GM23248 (cell line): Measurements from ENCODE around the gene PODXL. TPM values are rescaled to one million over a fixed set of nuclear protein-coding genes. Genes with fewer than 3 reads are reported as not detected.

Source experiments
- DNase-seq: peaks from one replicate; pipeline ENCODE4 v3.0.0-alpha.2; 2015
- H2AFZ ChIP-seq: fragments of 200-600 bp; sonication (generic); 2 replicates; pipeline ENCODE4 v1.6.1; 2016; ENCODE audit warnings: antibody characterized with exemption
- H3F3A ChIP-seq: fragments of 200-600 bp; sonication (generic); 2 replicates; pipeline ENCODE4 v1.6.1; 2016; ENCODE audit warnings: mild to moderate bottlenecking, antibody characterized with exemption, mixed run types; ENCODE audit not compliant: insufficient read depth
- H3K27ac ChIP-seq: fragments of 200-600 bp; sonication (generic); 2 replicates; pipeline ENCODE4 v1.5.1; 2016; ENCODE audit warnings: mild to moderate bottlenecking
- H3K27me3 ChIP-seq: fragments of 200-600 bp; sonication (generic); replicated peaks from 2 replicates; pipeline ENCODE4 v1.6.1; 2016; ENCODE audit warnings: mild to moderate bottlenecking; ENCODE audit not compliant: insufficient read depth
- H3K36me3 ChIP-seq: fragments of 200-600 bp; sonication (generic); 2 replicates; pipeline ENCODE4 v1.6.1; 2016; ENCODE audit warnings: low read depth, mild to moderate bottlenecking
- H3K4me1 ChIP-seq: fragments of 200-600 bp; sonication (generic); 2 replicates; pipeline ENCODE4 v1.6.1; 2016; ENCODE audit warnings: mild to moderate bottlenecking; ENCODE audit not compliant: insufficient read depth
- H3K4me2 ChIP-seq: fragments of 200-600 bp; sonication (generic); one replicate; pipeline ENCODE4 v1.6.1; 2016; ENCODE audit warnings: mild to moderate bottlenecking; ENCODE audit not compliant: unreplicated experiment
- H3K4me3 ChIP-seq: fragments of 200-600 bp; sonication (generic); 2 replicates; pipeline ENCODE4 v1.5.1; 2016; ENCODE audit warnings: mild to moderate bottlenecking
- H3K79me2 ChIP-seq: fragments of 200-600 bp; sonication (generic); 2 replicates; pipeline ENCODE4 v1.6.1; 2016; ENCODE audit warnings: mild to moderate bottlenecking; ENCODE audit not compliant: insufficient read depth
- H3K9ac ChIP-seq: fragments of 200-600 bp; sonication (generic); 2 replicates; pipeline ENCODE4 v1.6.1; 2016; ENCODE audit warnings: mild to moderate bottlenecking
- H3K9me2 ChIP-seq: fragments of 200-600 bp; sonication (generic); 2 replicates; pipeline ENCODE4 v1.6.1; 2016; ENCODE audit warnings: mixed run types, mild to moderate bottlenecking, moderate library complexity; ENCODE audit not compliant: insufficient read depth
- H3K9me3 ChIP-seq: fragments of 200-600 bp; sonication (generic); one replicate; pipeline ENCODE4 v1.6.1; 2017; ENCODE audit warnings: low read depth
- H4K20me1 ChIP-seq: fragments of 200-600 bp; sonication (generic); 2 replicates; pipeline ENCODE4 v1.6.0; 2016; ENCODE audit not compliant: insufficient read depth
- EZH2 ChIP-seq: fragments of 200-600 bp; sonication (generic); IDR thresholded peaks from 2 replicates; pipeline ENCODE4 v1.6.1; 2018; ENCODE audit warnings: antibody characterized with exemption, mild to moderate bottlenecking; ENCODE audit not compliant: insufficient read depth, poor library complexity, severe bottlenecking
- EZH2phosphoT487 ChIP-seq: fragments of 200-600 bp; sonication (generic); IDR thresholded peaks from 2 replicates; pipeline ENCODE4 v1.6.1; 2018; ENCODE audit warnings: antibody characterized with exemption, moderate library complexity, mild to moderate bottlenecking, low read depth; ENCODE audit not compliant: insufficient read depth
- WGBS, 2 experiments: methylation state at CpG; one replicate each; pipeline ENCODE4 v1.1.6; 2015 to 2017; ENCODE audit warnings: low lambda C conversion rate in 2 of 2, low coverage in 1 of 2; ENCODE audit errors: missing lambda C conversion rate in 2 of 2; 5-methylcytosine and 5-hydroxymethylcytosine counted together
- in situ Hi-C: fragments of 300-500 bp; cut with MboI; formaldehyde crosslinking; loops from 2 replicates; pipeline ENCODE4 v1.15.0; 2020
- polyA plus RNA-seq: library from polyadenylated mRNA; unstranded; fragments of >200 nt; fragmentation: Nextera tagmentation; extraction: Ambion mirVana; gene quantifications from 2 replicates; pipeline ENCODE4 v1.2.1, GENCODE V29; 2016
- total RNA-seq: library from RNA; depleted of rRNA; stranded (reverse); fragments of >200 nt; shearing (Covaris generic); gene quantifications from 2 replicates; pipeline ENCODE4 v1.2.3, GENCODE V29; 2014

PODXL gene
- total and polyA plus RNA-seq, 2 experiments from 2014 or later = 33.6 to 50.1 TPM

- no peak overlapping the region for H3K27ac ChIP-seq
- H2AFZ ChIP-seq = no peak overlapping the region
- no peaks in the 10 kb centered on the region for H3K36me3 ChIP-seq
- H3K27me3 ChIP-seq = no peaks in the 10 kb centered on the region
- no peak overlapping the region for H3K4me3 ChIP-seq
- H3K4me1 ChIP-seq = no peaks in the 10 kb centered on the region
- H3K9me3 ChIP-seq = no peaks in the 10 kb centered on the region
- TF ChIP-seq EZH2 = no peak
- H4K20me1 ChIP-seq = no peaks in the 10 kb centered on the region
- H3K4me2 ChIP-seq = no peak overlapping the region
- H3F3A ChIP-seq = no peaks in the 10 kb centered on the region
- no peak overlapping the region for H3K9ac ChIP-seq
- no peak for DNase-seq
- in situ Hi-C loops = no loop called here
- 76 to 84% methylated on average over 5 of the region's 5 CpGs for WGBS, 2 experiments
- H3K9me2 ChIP-seq = no peaks in the 10 kb centered on the region
- H3K79me2 ChIP-seq = no peaks in the 10 kb centered on the region
These were observed 7.5 kb upstream of the PODXL start for GRCh38 chr7:131563918-131564317.

GRCh38 chr7:131562941-131563340 lies 6.5 kb upstream of the PODXL start:
- Histone ChIP-seq H3K9me3 (no peaks in the 10 kb centered on the region), H2AFZ (no peak overlapping the region), H3K27ac (no peak overlapping the region), H3F3A (no peaks in the 10 kb centered on the region), H3K9me2 (no peaks in the 10 kb centered on the region), H3K4me2 (no peak overlapping the region), H3K79me2 (no peaks in the 10 kb centered on the region), H3K9ac (no peak overlapping the region), H3K27me3 (no peaks in the 10 kb centered on the region), H3K36me3 (no peaks in the 10 kb centered on the region), H4K20me1 (no peaks in the 10 kb centered on the region), H3K4me3 (no peak overlapping the region), H3K4me1 (peaks cover under 1% of the 10 kb centered on the region; the same call in 1 of the 2 replicates)
- peak; percentile 69 for DNase-seq
- no peak for TF ChIP-seq EZH2phosphoT487
- 37 to 63% methylated on average over 2 of the region's 2 CpGs for WGBS, 2 experiments
- in situ Hi-C loops = no loop called here

GRCh38 chr7:131560061-131560460 lies 3.6 kb upstream of the PODXL start:
- peaks cover 17% of the 10 kb centered on the region; the same call in 1 of the 2 replicates for H3K4me1 ChIP-seq
- H3K27ac ChIP-seq = no peak overlapping the region
- 85 to 86% methylated on average over 2 of the region's 2 CpGs for WGBS, 2 experiments
- no peak for TF ChIP-seq EZH2
- no peak for TF ChIP-seq EZH2phosphoT487
- no peaks in the 10 kb centered on the region for H3K27me3 ChIP-seq
- H3K9me2 ChIP-seq = no peaks in the 10 kb centered on the region
- no peak overlapping the region for H3K9ac ChIP-seq
- H3K79me2 ChIP-seq = peaks cover 19% of the 10 kb centered on the region
- H3K4me2 ChIP-seq = no peak overlapping the region
- H3F3A ChIP-seq = peaks cover 8% of the 10 kb centered on the region; the same call in 1 of the 2 replicates
- no peaks in the 10 kb centered on the region for H3K9me3 ChIP-seq
- no peak overlapping the region for H3K4me3 ChIP-seq
- no peak overlapping the region for H2AFZ ChIP-seq
- H3K36me3 ChIP-seq = no peaks in the 10 kb centered on the region
- no peaks in the 10 kb centered on the region for H4K20me1 ChIP-seq
- no peak for DNase-seq
- in situ Hi-C loops = no loop called here

- 1 to 2% methylated on average over 32 of the region's 32 CpGs for WGBS, 2 experiments
- DNase-seq = peak; percentile 66
These were observed 1.4 kb upstream of the PODXL start for GRCh38 chr7:131557652-131558385.

More at GRCh38 chr7:131557652-131558385, 1.4 kb upstream of the PODXL start:
- TF ChIP-seq EZH2phosphoT487 = no peak
- H3K9me2 ChIP-seq = no peaks in the 10 kb centered on the region
- H4K20me1 ChIP-seq = no peaks in the 10 kb centered on the region
- H3K4me3 ChIP-seq = peak overlapping the region; percentile 80
- no peaks in the 10 kb centered on the region for H3K9me3 ChIP-seq
- peaks cover 42% of the 10 kb centered on the region for H3K79me2 ChIP-seq
- in situ Hi-C loops = no loop called here
- H3K9ac ChIP-seq = peak overlapping the region; percentile 75
- peak overlapping the region; percentile 95 for H3K4me2 ChIP-seq
- H3F3A ChIP-seq = peaks cover 13% of the 10 kb centered on the region
- no peaks in the 10 kb centered on the region for H3K27me3 ChIP-seq
- peaks cover 35% of the 10 kb centered on the region for H3K4me1 ChIP-seq
- peak overlapping the region; percentile 19 for H3K27ac ChIP-seq
- peak overlapping the region; percentile 89 for H2AFZ ChIP-seq
- no peaks in the 10 kb centered on the region for H3K36me3 ChIP-seq
